ENCODE results near the gene SHISA4. TPM values are rescaled to one million over a fixed set of nuclear protein-coding genes. Genes with fewer than 3 reads are reported as not detected.
"Not testable (repeated sequence)": the region's sequence is repeated elsewhere in the genome, so short reads cannot be mapped to it uniquely, and the experiment has no call there.

The SHISA4 gene
- total RNA-seq, 1 donor from 2014 or later: 7.8 TPM

DNA sequence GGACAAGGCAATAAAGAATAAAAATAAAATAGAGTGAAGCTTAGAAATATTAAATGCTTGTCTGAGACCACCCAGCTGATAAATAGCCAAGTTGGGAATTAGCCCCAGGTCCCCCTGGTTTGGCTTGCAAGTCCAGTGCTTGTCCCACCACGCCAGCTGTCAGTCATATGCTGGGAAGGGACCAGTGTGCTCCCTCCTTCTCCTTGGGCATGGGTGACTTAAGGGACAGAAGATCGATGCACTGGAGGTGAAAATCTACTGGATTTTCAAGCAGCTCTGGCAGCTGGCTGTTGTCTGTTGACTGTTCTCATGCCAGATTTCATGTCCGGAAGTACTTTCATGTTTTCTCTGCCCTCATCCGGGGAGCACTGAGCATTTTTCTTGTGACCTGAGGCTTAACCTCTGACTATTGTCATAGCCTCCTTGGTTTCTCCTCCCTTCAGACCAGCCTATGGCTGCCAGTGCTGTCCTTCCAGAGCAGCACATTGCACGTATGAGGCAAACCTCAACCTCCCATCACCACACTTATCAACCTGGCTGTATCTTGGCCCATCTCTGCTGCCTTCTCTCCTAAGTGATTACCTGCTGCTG is 45.2 kb downstream of the SHISA4 start:
- no peaks in the 10 kb centered on the region for H3K9me3 ChIP-seq
- peaks cover 13% of the 10 kb centered on the region for H3K4me1 ChIP-seq
- H3K4me3 ChIP-seq: no peak overlapping the region
- no peak for ATAC-seq
- H3K27ac ChIP-seq: no peak overlapping the region
- no peak for DNase-seq
- H3K27me3 ChIP-seq (ENCODE audit: low read depth): no peaks in the 10 kb centered on the region
- H3K36me3 ChIP-seq: no peaks in the 10 kb centered on the region
- intact Hi-C loops (cut with DNase I): no loop called here
- TF ChIP-seq, protein P1, sequence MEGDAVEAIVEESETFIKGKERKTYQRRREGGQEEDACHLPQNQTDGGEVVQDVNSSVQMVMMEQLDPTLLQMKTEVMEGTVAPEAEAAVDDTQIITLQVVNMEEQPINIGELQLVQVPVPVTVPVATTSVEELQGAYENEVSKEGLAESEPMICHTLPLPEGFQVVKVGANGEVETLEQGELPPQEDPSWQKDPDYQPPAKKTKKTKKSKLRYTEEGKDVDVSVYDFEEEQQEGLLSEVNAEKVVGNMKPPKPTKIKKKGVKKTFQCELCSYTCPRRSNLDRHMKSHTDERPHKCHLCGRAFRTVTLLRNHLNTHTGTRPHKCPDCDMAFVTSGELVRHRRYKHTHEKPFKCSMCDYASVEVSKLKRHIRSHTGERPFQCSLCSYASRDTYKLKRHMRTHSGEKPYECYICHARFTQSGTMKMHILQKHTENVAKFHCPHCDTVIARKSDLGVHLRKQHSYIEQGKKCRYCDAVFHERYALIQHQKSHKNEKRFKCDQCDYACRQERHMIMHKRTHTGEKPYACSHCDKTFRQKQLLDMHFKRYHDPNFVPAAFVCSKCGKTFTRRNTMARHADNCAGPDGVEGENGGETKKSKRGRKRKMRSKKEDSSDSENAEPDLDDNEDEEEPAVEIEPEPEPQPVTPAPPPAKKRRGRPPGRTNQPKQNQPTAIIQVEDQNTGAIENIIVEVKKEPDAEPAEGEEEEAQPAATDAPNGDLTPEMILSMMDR (IDR thresholded peaks at IDR 0.05): no peak

DNA sequence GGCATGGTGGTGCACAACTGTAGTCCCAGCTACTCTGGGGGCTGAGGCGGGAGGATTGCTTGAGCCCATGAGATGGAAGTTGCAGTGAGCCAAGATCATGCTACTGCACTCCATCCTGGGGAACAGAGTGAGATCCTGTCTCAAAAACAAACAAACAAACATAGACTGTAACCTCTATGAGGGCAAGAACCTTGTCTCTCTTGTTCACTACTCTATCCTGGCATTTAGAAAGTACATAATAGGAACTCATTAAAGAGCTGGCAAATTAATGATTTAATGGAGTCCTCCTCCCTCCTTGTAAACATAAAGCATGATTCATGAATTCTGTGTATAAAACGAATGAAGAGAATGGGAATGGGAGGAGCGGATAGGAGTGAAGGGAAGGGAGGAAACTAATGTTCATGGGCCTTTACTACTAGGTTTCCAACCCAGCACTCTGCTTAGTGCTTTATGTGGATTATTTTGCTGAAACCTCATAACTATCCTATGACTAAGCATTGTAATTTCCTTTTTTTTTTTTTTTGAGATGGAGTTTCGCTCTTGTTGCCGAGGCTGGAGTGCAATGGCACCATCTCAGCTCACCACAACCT is 49.0 kb downstream of the SHISA4 start:
- no peaks in the 10 kb centered on the region for H3K9me3 ChIP-seq
- ATAC-seq (no peak), DNase-seq (no peak)
- no peaks in the 10 kb centered on the region for H3K27me3 ChIP-seq (ENCODE audit: low read depth)
- intact Hi-C loops (cut with DNase I): no loop called here
- TF ChIP-seq, protein P1 (IDR thresholded peaks at IDR 0.05): no peak
- H3K27ac ChIP-seq: peak overlapping the region; percentile 29
- H3K36me3 ChIP-seq: no peaks in the 10 kb centered on the region
- peaks cover 26% of the 10 kb centered on the region for H3K4me1 ChIP-seq
- no peak overlapping the region for H3K4me3 ChIP-seq

DNA sequence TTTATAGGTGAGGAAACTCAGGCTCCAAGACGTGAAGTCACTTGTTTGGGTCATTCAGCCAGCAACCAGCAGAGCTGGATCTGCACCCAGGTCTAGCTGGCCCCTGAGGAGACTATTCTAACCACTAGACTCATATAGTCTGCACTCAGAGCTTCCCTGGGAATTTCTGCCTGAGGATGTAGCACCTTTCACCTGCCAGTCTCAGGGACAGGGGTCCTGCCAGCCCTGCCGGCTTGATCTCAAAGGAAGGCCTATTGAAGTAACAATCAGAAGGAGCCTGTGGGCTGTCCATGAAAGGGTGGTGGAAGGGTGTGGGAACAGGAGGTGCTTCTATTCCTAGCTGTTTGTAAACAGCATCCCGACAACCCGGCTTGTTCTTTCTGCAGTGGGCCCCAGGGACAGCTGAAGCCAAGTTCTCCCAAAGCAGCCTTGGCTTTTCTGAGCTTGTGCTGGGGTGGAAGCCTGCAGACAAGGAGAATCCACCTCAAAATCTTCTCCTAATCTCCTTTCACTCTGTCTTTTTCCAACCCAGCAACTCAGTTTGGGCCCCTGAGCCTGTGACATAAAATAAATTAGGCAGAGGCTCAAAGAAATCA is 49.8 kb downstream of the SHISA4 start:
- TF ChIP-seq, protein P1 (IDR thresholded peaks at IDR 0.05): no peak
- no peaks in the 10 kb centered on the region for H3K9me3 ChIP-seq
- no peak for ATAC-seq
- no peaks in the 10 kb centered on the region for H3K27me3 ChIP-seq (ENCODE audit: low read depth)
- no peaks in the 10 kb centered on the region for H3K36me3 ChIP-seq
- H3K4me3 ChIP-seq: no peak overlapping the region
- no peak for DNase-seq
- intact Hi-C loops (cut with DNase I): no loop called here
- H3K4me1 ChIP-seq: peaks cover 26% of the 10 kb centered on the region
- peak overlapping the region; percentile 29 for H3K27ac ChIP-seq

DNA sequence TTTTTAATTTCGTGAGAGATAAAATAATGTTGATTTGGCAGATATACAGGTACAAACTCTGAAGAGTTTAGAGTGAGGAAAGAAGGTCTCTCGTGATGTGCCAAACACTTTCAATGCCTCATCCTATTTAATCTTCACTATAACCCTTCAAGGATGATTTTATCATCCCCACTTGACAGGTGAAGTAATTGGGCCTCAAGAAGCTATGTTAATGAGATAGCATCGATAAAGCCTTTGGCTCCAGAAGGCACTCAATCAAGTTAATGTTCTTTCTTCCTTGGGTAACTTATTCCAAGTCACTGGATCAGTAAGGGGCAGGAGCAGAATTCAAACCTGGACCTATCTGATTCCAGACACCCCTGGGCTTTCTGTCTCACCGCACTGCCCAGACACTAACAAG is 50.5 kb downstream of the SHISA4 start:
- DNase-seq (no peak), ATAC-seq (no peak)
- peaks cover 26% of the 10 kb centered on the region for H3K4me1 ChIP-seq
- TF ChIP-seq, protein P1 (IDR thresholded peaks at IDR 0.05): no peak
- intact Hi-C loops (cut with DNase I): no loop called here
- no peaks in the 10 kb centered on the region for H3K27me3 ChIP-seq (ENCODE audit: low read depth)
- H3K9me3 ChIP-seq: no peaks in the 10 kb centered on the region
- no peak overlapping the region for H3K4me3 ChIP-seq
- no peaks in the 10 kb centered on the region for H3K36me3 ChIP-seq
- H3K27ac ChIP-seq: peak overlapping the region; percentile 29

DNA sequence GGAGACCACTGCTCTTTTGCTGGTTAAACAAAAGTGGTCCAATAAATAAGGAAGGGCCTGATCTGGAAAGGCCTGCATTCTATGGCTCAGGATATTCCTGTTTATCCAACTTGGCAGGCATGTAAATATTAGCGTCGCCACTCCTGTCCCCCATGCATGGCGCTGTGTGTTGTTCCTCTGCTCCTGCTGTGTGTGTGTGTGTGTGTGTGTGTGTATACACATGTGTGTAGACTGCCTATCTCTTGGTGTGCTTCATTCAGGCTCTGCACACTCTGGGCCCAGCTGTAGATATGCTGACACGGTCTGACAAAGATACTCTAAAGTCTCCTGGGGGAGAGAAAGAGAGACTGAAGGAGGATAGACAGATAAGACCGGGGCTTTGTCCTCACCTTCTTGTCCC is 50.9 kb downstream of the SHISA4 start:
- Histone ChIP-seq H3K4me3 (no peak overlapping the region), H3K27me3 (ENCODE audit: low read depth) (no peaks in the 10 kb centered on the region), H3K36me3 (no peaks in the 10 kb centered on the region), H3K9me3 (no peaks in the 10 kb centered on the region), H3K4me1 (peaks cover 26% of the 10 kb centered on the region), H3K27ac (peak overlapping the region; percentile 47)
- ATAC-seq (peak in 1 of 2 donors; percentile 22), DNase-seq (no peak)
- TF ChIP-seq, protein P1 (IDR thresholded peaks at IDR 0.05): no peak
- intact Hi-C loops (cut with DNase I): no loop called here

DNA sequence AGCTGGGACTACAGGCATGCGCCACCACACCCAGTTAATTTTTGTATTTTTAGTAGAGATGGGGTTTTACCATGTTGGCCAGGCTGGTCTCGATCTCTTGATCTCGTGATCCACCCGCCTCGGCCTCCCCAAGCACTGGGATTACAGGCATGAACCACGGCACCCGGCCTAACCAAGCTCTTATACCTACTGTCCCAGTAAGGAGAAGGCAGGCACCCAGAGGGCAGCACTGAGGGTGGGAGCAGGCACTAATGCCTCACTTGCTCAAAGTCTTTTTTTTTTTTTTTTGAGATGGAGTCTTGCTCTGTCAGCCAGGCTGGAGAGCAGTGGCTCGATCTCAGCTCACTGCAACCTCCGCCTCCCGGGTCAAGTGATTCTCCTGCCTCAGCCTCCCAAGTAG is 51.6 kb downstream of the SHISA4 start:
- H3K36me3 ChIP-seq; DNase-seq; H3K4me3 ChIP-seq; H3K27ac ChIP-seq; H3K9me3 ChIP-seq; intact Hi-C loops (cut with DNase I); ATAC-seq; H3K27me3 ChIP-seq (ENCODE audit: low read depth): not testable (repeated sequence)
- peaks cover 26% of the 10 kb centered on the region for H3K4me1 ChIP-seq

All from lower lobe of right lung (tissue), 2 donors.